ENCODE measurements around the gene ARHGAP9. TPM values are rescaled to one million over a fixed set of nuclear protein-coding genes. Genes with fewer than 3 reads are reported as not detected.
"Not testable (repeated sequence)": the region's sequence is repeated elsewhere in the genome, so short reads cannot be mapped to it uniquely, and the experiment has no call there.

Gene ARHGAP9
- total RNA-seq, 1 donor from 2014 or later, result 0.18 TPM

DNA sequence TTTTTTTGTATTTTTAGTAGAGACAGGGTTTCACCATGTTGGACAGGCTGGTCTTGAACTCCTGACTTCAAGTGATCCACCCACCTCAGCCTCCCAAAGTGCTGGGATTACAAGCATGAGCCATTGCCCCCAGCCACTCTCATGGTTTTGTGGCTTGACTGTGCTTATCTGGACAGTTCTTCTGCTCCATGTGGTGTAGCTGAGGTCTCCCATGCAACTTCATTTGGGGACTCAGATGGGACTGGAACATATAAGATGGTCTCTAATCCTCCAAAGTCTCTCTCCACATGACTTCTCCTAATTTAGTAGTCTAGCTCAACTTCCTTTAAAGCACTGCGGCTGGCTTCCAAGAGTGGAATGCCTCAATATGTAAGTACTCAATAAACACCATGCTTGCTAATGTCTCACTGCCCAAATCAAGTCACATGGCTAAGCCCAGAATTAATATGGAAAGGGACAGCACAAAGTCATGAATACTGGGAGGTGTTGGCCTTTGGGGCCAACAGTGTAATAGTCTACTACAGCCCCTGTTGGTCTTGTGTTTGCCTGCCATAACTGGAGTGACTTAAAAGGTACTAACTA is 37.7 kb downstream of the ARHGAP9 start:
- DNase-seq (ENCODE audit: extremely low read depth, low read depth, low spot score), result no peak

DNA sequence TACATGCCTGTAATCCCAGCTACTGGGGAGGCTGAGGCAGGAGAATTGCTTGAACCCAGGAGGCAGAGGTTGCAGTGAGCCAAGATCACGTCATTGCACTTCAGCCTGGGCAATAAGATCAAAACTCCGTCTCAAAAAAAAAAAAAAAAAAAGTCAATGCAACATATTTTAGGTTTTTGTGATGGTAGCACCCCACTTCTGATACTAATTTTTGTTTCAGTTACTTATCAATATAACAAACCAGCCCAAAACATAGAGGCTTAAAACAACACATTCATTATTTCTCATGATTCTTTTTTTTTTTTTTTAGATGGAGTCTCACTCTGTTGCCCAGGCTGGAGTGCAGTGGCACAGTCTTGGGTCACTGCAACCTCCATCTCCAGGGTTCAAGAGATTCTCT is 38.3 kb downstream of the ARHGAP9 start:
- not testable (repeated sequence) for DNase-seq (ENCODE audit: extremely low read depth, low read depth, low spot score)

DNA sequence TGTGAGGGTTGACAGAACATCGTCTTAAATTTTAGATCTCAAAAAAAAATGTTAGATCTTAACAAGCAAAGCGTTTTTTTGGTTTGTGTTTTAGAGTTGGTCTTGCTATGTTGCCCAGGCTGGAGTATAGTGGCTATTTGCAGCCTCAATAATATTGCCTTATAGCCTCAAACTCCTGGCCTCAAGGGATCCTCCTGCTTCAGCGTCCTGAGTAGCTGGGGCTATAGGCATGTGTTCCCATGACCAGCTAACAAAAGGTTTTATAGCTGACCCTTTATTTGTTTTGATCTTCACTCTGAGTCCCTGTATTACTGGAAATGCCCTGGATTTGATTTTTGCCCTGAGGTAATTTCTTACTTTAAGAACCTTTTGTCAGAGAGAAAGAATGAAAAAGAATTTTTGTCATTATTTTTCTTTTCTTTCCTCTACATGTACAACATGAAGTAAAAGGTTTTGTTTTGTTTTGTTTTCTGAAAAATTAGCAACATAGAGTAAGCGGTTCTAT is 39.9 kb downstream of the ARHGAP9 start:
- DNase-seq (ENCODE audit: extremely low read depth, low read depth, low spot score), result no peak

DNA sequence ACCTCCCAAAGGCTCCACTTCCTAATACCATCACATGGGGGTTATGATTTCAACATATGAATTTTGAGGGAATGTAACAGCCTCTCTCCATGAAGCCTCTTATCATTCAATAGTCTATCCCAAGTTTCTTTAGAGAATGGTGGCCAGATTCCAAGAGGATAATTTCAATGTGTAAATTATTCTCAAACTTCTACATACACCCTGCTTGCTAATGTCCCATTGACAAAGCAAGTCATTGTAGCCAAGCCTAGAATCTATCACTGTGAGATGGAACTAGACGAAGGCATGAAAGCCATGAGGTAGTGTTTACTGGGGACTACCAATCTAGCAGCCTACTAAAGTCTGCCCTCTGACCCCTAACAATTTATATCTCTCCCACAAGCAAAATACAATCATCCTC is 41.3 kb downstream of the ARHGAP9 start:
- no peak for DNase-seq (ENCODE audit: extremely low read depth, low read depth, low spot score)

DNA sequence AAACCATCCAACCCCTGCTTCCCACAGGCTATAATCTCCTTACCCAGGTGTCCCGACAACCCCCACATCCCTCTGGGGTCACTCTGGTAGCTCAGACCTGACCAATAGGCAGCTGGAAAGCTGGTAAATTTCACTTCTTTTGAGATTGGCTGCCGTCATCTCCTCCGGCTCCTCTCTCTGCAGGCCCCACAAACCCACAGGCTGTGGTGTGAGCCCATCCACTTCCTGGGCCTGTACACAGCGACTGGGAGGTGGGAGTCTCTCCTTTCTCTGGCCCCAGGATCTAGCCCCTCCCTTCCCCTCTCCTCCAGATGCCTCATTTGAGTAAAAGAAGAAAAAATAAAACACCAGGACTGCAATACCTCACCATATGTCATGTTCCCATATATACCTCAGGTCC is 44.4 kb downstream of the ARHGAP9 start:
- DNase-seq (ENCODE audit: extremely low read depth, low read depth, low spot score), result no peak

DNA sequence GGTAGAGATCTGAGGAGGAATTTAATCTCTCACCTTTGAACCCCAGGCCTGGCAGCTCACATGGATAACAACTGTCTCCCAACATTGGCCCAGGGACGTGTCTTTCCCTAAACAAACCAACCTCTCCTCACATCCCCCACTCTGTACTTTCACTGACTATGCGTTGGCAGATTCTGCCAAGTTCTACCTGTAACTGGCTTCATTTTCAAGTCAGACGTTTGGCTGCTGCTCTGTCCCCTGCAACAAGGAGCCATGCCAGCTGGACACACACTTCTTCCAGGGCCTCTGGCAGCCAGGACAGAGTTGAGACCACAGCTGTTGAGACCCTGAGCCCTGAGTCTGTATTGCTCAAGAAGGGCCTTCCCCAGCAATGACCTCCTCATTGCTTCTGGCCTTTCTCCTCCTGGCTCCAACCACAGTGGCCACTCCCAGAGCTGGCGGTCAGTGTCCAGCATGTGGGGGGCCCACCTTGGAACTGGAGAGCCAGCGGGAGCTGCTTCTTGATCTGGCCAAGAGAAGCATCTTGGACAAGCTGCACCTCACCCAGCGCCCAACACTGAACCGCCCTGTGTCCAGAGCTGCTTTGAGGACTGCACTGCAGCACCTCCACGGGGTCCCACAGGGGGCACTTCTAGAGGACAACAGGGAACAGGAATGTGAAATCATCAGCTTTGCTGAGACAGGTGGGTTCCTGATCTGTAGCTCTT is 45.0 kb downstream of the ARHGAP9 start, which contains the start of gene INHBC:
Gene INHBC, plus strand, starts transcription at position 268 of the 707 bp plus-strand sequence. Its CDS starts 103 bp downstream, at position 371.
- DNase-seq (ENCODE audit: extremely low read depth, low read depth, low spot score), result no peak

DNA sequence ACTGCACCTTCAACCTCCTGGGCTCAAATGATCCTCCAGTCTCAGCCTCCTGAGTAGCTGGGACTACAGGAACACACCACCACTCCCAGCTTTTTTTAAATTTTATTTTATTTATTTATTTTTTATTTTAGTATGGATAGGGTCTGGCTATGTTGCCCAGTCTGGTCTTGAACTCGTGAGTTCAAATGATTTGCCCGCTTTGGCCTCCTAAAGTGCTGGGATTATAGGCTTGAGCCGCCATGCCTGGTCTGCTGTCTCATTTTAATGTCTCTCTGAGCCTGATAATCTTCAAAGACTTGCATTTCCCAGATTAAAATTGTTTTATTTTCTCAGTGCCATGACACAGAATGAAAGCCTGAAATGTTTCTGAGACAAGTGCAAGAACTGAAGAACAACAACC is 46.3 kb downstream of the ARHGAP9 start:
- no peak for DNase-seq (ENCODE audit: extremely low read depth, low read depth, low spot score)

DNA sequence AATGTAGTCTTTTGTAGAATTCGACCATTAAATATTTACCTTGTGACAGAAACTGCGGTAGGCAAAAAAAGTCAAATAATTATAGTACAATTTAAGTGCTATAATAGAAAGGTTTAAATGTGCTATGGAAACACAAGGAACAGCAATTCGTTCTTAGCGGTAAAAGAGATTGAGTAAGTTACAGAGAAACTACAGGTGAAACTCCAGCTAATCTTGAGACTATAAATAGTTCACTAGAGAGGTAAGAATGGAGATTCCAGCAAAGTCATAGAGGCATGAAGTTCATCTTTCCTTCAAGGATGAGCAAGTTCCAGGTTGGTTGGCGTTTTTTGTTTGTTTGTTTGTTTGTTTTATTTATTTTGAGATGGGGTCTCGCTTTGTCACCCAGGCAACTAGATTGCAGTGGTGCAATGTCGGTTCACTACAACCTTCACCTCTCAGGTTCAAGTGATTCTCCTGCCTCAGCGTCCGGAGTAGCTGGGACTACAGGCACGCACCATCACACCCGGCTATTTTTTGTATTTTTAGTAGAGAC is 47.9 kb downstream of the ARHGAP9 start:
- DNase-seq (ENCODE audit: extremely low read depth, low read depth, low spot score), result no peak

DNA sequence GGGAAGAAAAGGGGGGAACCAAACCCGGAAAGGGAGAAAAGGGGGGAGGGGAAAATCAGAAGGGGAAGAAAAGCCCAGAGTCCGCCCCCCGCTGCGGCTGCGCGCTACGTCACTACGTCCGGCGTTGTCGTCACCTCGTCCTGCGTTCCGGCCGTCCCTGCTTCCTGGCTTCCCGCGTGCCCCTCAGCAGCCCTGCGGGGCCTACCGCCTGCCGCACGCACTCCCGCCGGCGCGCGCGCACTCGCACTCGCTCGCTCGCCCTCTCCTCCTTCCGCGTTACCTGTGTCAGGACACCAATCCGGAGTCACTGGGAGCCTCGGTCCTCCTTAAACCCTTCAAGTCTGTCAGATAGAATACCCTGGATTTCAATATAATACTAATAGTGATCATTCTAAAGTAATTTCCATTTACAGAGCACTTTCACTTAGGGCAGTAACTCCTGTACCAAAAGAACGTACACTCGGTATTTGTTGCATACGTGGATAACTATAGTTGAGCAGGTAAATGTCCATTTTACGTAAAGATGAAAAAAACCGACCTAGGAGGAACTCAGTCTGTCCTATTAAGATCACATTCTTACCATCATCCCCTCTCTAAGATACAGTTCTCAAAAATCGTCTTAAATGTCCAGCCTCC is 48.6 kb downstream of the ARHGAP9 start, which contains the start of gene R3HDM2:
Gene R3HDM2, minus strand, starts transcription at position 113 of the 636 bp plus-strand sequence. CDS start 120,615 bp downstream, outside the sequence.
- DNase-seq (ENCODE audit: extremely low read depth, low read depth, low spot score), result peak; percentile 50

DNA sequence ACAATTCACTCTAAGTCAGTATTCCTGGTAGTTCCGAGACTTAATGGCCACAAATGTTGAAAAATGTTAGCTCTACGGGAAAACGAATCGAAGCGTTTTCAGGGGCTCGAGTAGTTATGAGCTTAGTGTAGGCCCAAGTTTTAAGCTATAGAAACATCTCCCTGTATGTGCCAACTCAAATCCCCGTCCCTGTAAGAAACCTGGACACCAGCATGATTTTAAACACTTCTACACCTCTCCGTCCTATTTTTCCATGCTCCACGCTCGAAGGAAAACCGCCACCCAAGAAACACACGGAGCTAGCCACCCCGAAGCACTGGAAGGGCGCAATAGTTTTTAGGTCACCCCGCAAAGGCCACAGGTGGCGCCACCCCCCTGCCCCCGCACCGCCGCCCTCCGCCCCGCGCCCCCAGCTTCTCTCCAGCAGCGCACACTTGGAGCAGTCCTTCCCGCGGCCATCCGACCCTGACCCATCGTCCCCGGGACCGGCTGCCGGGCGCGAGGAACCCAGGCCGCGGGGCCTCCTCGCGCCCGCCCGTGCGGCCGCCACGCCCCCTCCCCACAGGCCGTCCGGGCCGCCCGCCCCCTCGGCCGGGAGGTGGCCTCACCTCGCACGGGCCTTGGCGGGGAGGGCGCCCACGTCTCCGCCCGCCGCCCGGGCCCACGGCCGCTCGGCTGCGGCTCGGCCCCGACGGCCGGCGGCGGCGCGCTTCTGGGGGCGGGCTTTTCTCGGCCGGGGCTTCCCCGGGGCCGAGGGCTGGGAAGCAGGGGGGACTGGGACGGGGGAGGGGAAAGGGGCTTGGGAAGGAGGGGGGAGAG is 49.3 kb downstream of the ARHGAP9 start:
- DNase-seq (ENCODE audit: extremely low read depth, low read depth, low spot score), result peak; percentile 20

DNA sequence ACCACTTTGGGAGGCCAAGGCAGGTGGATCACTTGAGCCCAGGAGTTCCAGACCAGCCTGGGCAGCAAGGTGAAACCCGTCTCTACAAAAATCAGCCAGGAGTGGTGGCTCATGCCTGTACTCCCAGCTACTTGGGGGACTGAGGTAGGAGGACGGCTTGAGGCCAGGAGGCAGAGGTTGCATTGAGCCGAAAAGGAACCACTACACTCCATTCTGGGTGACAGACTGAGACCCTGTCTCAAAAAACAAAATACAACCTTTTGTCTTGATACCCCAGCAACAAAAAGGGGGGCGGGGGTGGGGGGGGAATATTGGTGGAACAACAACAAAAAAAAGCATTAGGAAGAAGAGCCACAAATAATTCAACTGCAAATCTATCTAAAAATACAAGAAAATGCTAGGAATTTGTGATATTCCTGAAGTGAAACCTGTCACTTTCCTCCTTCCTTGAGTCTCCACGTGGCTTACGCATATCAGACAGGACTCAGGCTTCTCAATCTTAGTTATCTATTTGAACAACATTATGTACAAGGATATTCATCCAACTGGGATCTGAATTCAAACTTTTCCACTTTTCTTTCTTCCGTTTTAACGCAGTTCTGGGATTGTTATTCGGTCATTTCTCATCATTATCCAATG is 50.1 kb downstream of the ARHGAP9 start:
- DNase-seq (ENCODE audit: extremely low read depth, low read depth, low spot score), result no peak

DNA sequence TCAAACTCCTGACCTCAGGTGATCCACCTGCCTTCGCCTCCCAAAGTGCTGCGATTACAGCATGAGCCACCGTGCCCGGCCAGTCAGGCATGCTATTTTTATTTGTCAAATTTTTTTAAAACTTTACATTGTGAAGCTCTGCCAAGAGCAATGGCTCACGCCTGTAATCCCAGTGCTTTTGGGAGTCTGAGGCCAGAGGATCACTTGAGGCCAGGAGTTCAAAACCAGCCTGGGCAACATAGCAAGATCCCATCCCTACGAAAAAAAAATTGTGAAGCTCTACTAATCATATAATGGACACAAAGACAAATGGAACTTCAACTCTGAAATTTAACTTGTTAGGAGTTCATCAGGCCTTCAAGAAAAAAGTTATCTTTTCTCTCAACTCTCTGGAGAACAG is 50.7 kb downstream of the ARHGAP9 start:
- no peak for DNase-seq (ENCODE audit: extremely low read depth, low read depth, low spot score)

DNA sequence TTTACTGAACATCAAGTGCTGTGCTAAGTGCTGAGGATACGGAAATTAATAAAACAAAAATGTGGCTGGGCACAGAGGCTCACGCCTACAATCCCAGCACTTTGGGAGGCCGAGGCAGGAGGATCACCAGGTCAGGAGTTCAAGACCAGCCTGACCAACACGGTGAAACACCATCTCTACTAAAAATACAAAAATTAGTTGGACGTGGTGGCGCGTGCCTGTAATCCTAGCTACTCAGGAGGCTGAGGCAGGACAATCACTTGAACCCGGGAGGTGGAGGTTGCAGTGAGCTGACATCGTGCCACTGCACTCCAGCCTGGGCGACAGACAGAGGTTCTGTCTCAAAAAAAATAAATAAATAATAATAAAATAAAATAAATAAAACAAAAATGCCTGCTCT is 52.7 kb downstream of the ARHGAP9 start:
- not testable (repeated sequence) for DNase-seq (ENCODE audit: extremely low read depth, low read depth, low spot score)

Other genes with a start within 250 kb of the ARHGAP9 start
- gene STAC3, start 228.7 kb downstream of the ARHGAP9 start, total RNA-seq, result 0.18 and 0.58 TPM in 2 replicates
- gene R3HDM2, start 48.8 kb downstream of the ARHGAP9 start, total RNA-seq, result 18.6 and 19.7 TPM in 2 replicates
- gene INHBC, start 45.1 kb downstream of the ARHGAP9 start, total RNA-seq, result not detected in 2 replicates
- not detected in 2 replicates for gene INHBE, start 24.6 kb downstream of the ARHGAP9 start, total RNA-seq
- 0.12 and 0.19 TPM in 2 replicates for gene GLI1, start 20.1 kb downstream of the ARHGAP9 start, total RNA-seq
- gene MARS1, start 8.2 kb upstream of the ARHGAP9 start, total RNA-seq, result 83.9 and 199 TPM in 2 replicates
- gene DDIT3, start 40.6 kb upstream of the ARHGAP9 start, total RNA-seq, result 14.0 and 19.1 TPM in 2 replicates
- gene MBD6, start 43.0 kb upstream of the ARHGAP9 start, total RNA-seq, result 28.4 and 31.7 TPM in 2 replicates
- 227 and 287 TPM in 2 replicates for gene DCTN2, start 67.3 kb upstream of the ARHGAP9 start, total RNA-seq
- 0.06 and 0.10 TPM in 2 replicates for gene KIF5A, start 70.2 kb upstream of the ARHGAP9 start, total RNA-seq
- gene PIP4K2C, start 111.3 kb upstream of the ARHGAP9 start, total RNA-seq, result 7.3 and 9.9 TPM in 2 replicates
- 4.2 and 4.8 TPM in 2 replicates for gene DTX3, start 125.0 kb upstream of the ARHGAP9 start, total RNA-seq
- 1.4 and 2.0 TPM in 2 replicates for gene ARHGEF25, start 131.6 kb upstream of the ARHGAP9 start, total RNA-seq
- 1.1 and 2.9 TPM in 2 replicates for gene B4GALNT1, start 153.3 kb upstream of the ARHGAP9 start, total RNA-seq
- gene OS9, start 214.3 kb upstream of the ARHGAP9 start, total RNA-seq, result 241 and 260 TPM in 2 replicates